HFFc6 (cell line): ENCODE measurements around the gene BATF2. TPM values are rescaled to one million over a fixed set of nuclear protein-coding genes. Genes with fewer than 3 reads are reported as not detected.

ENCODE experiments used
- DNase-seq: peaks from one replicate; pipeline ENCODE4 v3.0.0-alpha.2; 2018
- H3K27ac Mint-ChIP-seq: 2 replicates; pipeline ENCODE4 v1.8.0; 2020; ENCODE audit warnings: mild to moderate bottlenecking, mixed read lengths
- H3K27me3 Mint-ChIP-seq: 2 replicates; pipeline ENCODE4 v1.8.0; 2021; ENCODE audit warnings: mild to moderate bottlenecking, moderate library complexity, mixed read lengths; ENCODE audit not compliant: insufficient read depth
- H3K36me3 Mint-ChIP-seq: 2 replicates; pipeline ENCODE4 v1.8.0; 2021; ENCODE audit warnings: low read depth, mixed read lengths
- H3K4me1 Mint-ChIP-seq: 2 replicates; pipeline ENCODE4 v1.8.0; 2020; ENCODE audit warnings: low read depth, mixed read lengths
- H3K4me3 Mint-ChIP-seq: 2 replicates; pipeline ENCODE4 v1.8.0; 2020; ENCODE audit warnings: mild to moderate bottlenecking, moderate library complexity, mixed read lengths
- H3K9me3 Mint-ChIP-seq: 2 replicates; pipeline ENCODE4 v1.8.0; 2020; ENCODE audit warnings: mild to moderate bottlenecking, mixed read lengths
- total RNA-seq, 6 experiments: library from RNA; stranded (reverse); fragmentation: NEBNext Ultra II Directional; extraction: Animal tissue kit (Norgen Biotek cat#: 25700); gene quantifications; 2 replicates in 1 of 6; 3 replicates in 5 of 6; pipeline ENCODE4 v1.2.3, GENCODE V29; 2021
- TF ChIP-seq, protein P1 (sequence below): fragments of 200-600 bp; sonication (generic); IDR thresholded peaks from 2 replicates; pipeline ENCODE4 v1.5.0; 2021; ENCODE audit warnings: antibody characterized with exemption, mild to moderate bottlenecking

The BATF2 gene
- total RNA-seq, 6 experiments from 2014 or later: 0.22 to 0.45 (median 0.36) TPM

DNA sequence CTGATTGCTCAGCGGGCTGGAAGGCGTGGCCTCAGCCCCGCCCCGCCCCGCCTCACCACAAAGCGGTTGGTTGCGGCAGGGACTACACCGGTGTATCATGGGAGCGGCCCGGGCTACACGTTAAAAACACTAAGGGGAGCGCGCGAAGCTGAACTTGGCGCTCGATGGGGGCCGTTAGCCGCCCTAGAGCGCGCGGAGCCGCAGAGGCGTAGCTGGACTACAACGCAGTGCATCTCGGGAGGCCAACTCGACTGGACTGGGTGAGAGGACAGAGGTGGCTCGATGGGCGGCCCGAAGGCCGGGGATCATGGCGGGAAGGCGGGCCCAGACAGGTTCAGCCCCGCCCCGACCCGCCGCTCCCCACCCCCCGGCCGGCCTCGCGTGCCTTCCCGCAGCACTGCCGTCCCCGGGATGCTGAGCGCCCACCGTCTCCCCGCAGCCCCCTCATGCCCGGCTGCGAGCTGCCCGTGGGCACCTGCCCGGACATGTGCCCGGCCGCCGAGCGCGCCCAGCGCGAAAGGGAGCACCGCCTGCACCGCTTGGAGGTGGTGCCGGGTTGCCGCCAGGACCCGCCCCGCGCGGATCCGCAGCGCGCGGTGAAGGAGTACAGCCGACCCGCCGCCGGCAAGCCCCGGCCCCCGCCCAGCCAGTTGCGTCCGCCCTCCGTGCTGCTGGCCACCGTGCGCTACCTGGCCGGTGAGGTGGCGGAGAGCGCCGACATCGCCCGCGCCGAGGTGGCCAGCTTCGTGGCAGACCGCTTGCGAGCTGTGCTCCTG is 44.3 kb upstream of the BATF2 start, which contains the start of gene SAC3D1:
SAC3D1 (plus strand) TSS at position 364 of the 776 bp plus-strand sequence; CDS start at position 447, 83 bp downstream.
- H3K4me1 Mint-ChIP-seq: peaks cover 27% of the 10 kb centered on the region
- H3K4me3 Mint-ChIP-seq: peak within 1 kb of the TSS; percentile 92
- TF ChIP-seq, protein P1, sequence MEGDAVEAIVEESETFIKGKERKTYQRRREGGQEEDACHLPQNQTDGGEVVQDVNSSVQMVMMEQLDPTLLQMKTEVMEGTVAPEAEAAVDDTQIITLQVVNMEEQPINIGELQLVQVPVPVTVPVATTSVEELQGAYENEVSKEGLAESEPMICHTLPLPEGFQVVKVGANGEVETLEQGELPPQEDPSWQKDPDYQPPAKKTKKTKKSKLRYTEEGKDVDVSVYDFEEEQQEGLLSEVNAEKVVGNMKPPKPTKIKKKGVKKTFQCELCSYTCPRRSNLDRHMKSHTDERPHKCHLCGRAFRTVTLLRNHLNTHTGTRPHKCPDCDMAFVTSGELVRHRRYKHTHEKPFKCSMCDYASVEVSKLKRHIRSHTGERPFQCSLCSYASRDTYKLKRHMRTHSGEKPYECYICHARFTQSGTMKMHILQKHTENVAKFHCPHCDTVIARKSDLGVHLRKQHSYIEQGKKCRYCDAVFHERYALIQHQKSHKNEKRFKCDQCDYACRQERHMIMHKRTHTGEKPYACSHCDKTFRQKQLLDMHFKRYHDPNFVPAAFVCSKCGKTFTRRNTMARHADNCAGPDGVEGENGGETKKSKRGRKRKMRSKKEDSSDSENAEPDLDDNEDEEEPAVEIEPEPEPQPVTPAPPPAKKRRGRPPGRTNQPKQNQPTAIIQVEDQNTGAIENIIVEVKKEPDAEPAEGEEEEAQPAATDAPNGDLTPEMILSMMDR: peak; percentile 20; the same call in 1 of the 2 replicates
- no peaks in the 10 kb centered on the region for H3K9me3 Mint-ChIP-seq
- H3K27ac Mint-ChIP-seq: peak within 1 kb of the TSS; percentile 80
- H3K36me3 Mint-ChIP-seq: peaks cover 7% of the 10 kb centered on the region
- DNase-seq: peak; percentile 95
- H3K27me3 Mint-ChIP-seq: no peaks in the 10 kb centered on the region

DNA sequence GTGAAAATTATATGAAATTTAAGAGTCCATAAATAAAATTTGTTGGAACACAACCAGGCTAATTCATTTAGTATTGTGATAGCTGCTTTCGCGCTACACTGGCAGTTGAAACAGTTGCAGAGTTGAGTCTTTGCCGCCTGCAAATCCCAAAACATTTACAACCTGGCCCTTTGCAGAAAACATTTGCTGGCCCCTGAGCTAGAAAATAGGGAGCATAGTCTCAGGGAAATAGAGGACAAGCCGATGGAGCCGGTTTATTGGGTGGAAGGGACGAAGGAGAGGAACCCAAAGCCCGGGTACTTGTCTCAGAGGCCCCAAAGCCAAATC is 43.7 kb upstream of the BATF2 start:
- TF ChIP-seq, protein P1: no peak
- no peak for DNase-seq
- no peaks in the 10 kb centered on the region for H3K9me3 Mint-ChIP-seq

DNA sequence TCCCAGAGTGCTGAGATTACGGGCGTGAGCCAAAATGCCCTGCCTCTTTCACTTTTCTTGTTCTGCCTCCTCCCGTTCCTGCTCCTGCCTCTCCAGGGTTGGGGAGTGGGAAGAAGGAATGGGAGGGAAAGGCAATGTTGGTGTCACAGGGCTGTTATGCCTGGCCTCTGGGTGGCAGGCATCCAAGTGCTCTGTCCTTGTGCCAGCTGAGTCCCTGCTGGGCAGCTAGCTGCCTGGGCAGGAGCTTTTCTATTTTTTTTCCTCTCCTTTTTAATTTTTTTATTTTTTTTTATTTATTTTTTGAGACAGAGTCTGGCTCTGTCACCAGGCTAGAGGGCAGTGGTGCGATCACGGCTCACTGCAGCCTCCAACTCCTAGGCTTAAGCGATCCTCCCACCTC is 40.2 kb upstream of the BATF2 start:
- no peaks in the 10 kb centered on the region for H3K27me3 Mint-ChIP-seq
- H3K27ac Mint-ChIP-seq: no peak overlapping the region
- DNase-seq: no peak
- no peaks in the 10 kb centered on the region for H3K4me1 Mint-ChIP-seq
- H3K9me3 Mint-ChIP-seq: no peaks in the 10 kb centered on the region
- no peaks in the 10 kb centered on the region for H3K36me3 Mint-ChIP-seq
- no peak overlapping the region for H3K4me3 Mint-ChIP-seq
- TF ChIP-seq, protein P1: no peak

More for the DNA sequence above, 43.7 kb upstream of the BATF2 start:
- Mint-ChIP-seq H3K4me3 (peak overlapping the region; percentile 88), H3K27me3 (no peaks in the 10 kb centered on the region), H3K4me1 (peaks cover 27% of the 10 kb centered on the region), H3K27ac (peak overlapping the region; percentile 80), H3K36me3 (peaks cover 7% of the 10 kb centered on the region)

DNA sequence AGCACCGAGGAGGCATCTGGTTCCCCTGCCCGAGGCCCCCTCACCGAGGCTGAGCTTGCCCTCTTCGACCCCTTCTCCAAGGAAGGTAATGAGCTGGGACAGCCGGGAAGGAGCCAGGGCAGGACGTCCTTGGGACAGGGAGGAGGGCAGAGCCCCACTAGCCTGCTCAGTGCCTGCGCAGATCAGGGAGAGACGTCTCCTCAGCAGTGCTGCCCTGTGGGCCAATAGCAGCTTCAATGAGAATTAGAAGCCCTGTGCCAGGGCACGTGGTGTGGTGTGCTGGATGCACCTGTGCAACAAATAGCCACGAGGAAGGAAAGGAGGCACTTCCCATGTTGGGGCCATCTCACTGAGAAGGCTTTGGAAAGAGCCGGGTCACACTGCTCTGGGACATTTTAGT is 38.8 kb upstream of the BATF2 start:
- Mint-ChIP-seq H3K4me3 (no peak overlapping the region), H3K27ac (no peak overlapping the region), H3K9me3 (no peaks in the 10 kb centered on the region), H3K27me3 (no peaks in the 10 kb centered on the region), H3K4me1 (no peaks in the 10 kb centered on the region), H3K36me3 (no peaks in the 10 kb centered on the region)
- TF ChIP-seq, protein P1: no peak
- DNase-seq: no peak

DNA sequence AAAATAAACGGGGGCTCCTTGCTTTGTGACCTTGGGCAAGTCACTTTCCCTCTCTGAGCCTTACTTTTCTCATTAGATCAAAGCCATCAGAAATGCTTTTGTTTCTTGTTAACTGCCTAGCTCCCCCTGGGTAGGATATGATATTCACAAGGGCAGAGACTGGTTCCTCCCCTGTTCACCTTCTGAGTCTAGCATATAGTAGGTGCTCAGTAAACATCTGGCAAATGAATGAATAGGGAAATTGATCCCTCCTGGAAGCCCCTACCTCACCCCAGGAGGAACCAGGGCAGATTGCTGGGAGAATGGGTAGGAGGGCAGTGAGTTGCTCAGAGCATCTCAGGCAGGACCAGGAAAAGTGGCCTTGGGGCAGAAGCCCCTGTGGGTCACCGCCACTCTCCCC is 37.7 kb upstream of the BATF2 start:
- H3K36me3 Mint-ChIP-seq: no peaks in the 10 kb centered on the region
- H3K4me3 Mint-ChIP-seq: no peak overlapping the region
- H3K9me3 Mint-ChIP-seq: no peaks in the 10 kb centered on the region
- DNase-seq: no peak
- no peaks in the 10 kb centered on the region for H3K4me1 Mint-ChIP-seq
- H3K27ac Mint-ChIP-seq: no peak overlapping the region
- TF ChIP-seq, protein P1: no peak
- H3K27me3 Mint-ChIP-seq: no peaks in the 10 kb centered on the region
